ENCODE measurements around the gene FAM53B.

GRCh38 chr10:124745252-124745651, 1.1 kb upstream of the FAM53B start:
- TF ChIP-seq EZH2 (IDR thresholded peaks at IDR 0.05; ENCODE audit: low read depth) = no peak
- TF ChIP-seq CTCF (conservative IDR thresholded peaks at IDR 0.05) = no peak
